ENCODE results near the gene LRP1-AS.

The LRP1-AS gene

DNA sequence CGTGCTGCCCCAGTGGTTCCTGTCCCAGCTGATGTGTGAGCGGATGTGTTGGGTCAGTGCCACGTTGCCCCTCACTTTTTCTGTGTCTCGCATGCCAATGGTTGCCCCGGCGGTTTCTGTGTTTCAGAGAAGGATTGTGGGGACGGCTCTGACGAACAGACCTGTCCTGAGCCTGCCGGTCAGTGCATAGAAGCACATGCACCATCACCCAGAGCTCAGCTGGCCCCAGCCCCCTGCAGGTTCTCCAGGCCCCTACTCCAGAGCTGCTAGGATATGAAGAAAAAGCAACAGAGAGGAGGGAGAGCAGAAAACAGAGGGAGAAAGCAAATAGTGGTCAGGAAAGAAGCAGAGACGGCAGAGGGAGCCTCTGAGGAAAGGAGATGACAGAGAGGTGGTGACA lies 20.6 kb upstream of the LRP1-AS start:
- TF ChIP-seq POLR2AphosphoS5 (IDR thresholded peaks at IDR 0.05; ENCODE audit: low read depth, low read length) (no peak), TAF1 (IDR thresholded peaks at IDR 0.05; ENCODE audit: borderline replicate concordance, insufficient read depth, low read length) (no peak), SIN3A (IDR thresholded peaks at IDR 0.05; ENCODE audit: borderline replicate concordance, insufficient read depth, low read length) (no peak), FOXP2 (optimal IDR thresholded peaks at IDR 0.05; ENCODE audit: borderline replicate concordance, extremely low read depth, extremely low read length, insufficient read depth) (no peak)
- TF ChIP-seq, protein P1, sequence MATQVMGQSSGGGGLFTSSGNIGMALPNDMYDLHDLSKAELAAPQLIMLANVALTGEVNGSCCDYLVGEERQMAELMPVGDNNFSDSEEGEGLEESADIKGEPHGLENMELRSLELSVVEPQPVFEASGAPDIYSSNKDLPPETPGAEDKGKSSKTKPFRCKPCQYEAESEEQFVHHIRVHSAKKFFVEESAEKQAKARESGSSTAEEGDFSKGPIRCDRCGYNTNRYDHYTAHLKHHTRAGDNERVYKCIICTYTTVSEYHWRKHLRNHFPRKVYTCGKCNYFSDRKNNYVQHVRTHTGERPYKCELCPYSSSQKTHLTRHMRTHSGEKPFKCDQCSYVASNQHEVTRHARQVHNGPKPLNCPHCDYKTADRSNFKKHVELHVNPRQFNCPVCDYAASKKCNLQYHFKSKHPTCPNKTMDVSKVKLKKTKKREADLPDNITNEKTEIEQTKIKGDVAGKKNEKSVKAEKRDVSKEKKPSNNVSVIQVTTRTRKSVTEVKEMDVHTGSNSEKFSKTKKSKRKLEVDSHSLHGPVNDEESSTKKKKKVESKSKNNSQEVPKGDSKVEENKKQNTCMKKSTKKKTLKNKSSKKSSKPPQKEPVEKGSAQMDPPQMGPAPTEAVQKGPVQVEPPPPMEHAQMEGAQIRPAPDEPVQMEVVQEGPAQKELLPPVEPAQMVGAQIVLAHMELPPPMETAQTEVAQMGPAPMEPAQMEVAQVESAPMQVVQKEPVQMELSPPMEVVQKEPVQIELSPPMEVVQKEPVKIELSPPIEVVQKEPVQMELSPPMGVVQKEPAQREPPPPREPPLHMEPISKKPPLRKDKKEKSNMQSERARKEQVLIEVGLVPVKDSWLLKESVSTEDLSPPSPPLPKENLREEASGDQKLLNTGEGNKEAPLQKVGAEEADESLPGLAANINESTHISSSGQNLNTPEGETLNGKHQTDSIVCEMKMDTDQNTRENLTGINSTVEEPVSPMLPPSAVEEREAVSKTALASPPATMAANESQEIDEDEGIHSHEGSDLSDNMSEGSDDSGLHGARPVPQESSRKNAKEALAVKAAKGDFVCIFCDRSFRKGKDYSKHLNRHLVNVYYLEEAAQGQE (IDR thresholded peaks at IDR 0.05; ENCODE audit: insufficient read depth in 1 of 2, low read depth in 2 of 2, low read length in 2 of 2) = no peak

GRCh38 chr12:57166971-57167371 lies 19.6 kb upstream of the LRP1-AS start:
- TF ChIP-seq, protein P1 (IDR thresholded peaks at IDR 0.05; ENCODE audit: insufficient read depth in 1 of 2, low read depth in 2 of 2, low read length in 2 of 2) = no peak
- TF ChIP-seq SIN3A (IDR thresholded peaks at IDR 0.05; ENCODE audit: borderline replicate concordance, insufficient read depth, low read length) = no peak
- no peak for TF ChIP-seq POLR2AphosphoS5 (IDR thresholded peaks at IDR 0.05; ENCODE audit: low read depth, low read length)
- TF ChIP-seq FOXP2 (optimal IDR thresholded peaks at IDR 0.05; ENCODE audit: borderline replicate concordance, extremely low read depth, extremely low read length, insufficient read depth) = no peak
- TF ChIP-seq TAF1 (IDR thresholded peaks at IDR 0.05; ENCODE audit: borderline replicate concordance, insufficient read depth, low read length) = no peak

DNA sequence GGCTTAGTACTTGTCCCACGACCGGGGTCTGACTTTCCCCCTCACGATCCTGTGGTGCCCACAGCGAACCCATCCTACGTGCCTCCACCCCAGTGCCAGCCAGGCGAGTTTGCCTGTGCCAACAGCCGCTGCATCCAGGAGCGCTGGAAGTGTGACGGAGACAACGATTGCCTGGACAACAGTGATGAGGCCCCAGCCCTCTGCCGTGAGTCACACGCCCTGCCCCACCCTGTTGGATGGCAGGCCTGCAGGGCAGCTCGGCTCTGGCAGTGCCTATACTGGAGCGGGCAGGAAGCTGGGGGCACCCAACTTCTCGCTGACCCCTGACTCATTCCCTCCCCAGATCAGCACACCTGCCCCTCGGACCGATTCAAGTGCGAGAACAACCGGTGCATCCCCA lies 18.3 kb upstream of the LRP1-AS start:
- TF ChIP-seq TAF1 (IDR thresholded peaks at IDR 0.05; ENCODE audit: borderline replicate concordance, insufficient read depth, low read length) (no peak), FOXP2 (optimal IDR thresholded peaks at IDR 0.05; ENCODE audit: borderline replicate concordance, extremely low read depth, extremely low read length, insufficient read depth) (no peak), POLR2AphosphoS5 (IDR thresholded peaks at IDR 0.05; ENCODE audit: low read depth, low read length) (no peak), SIN3A (IDR thresholded peaks at IDR 0.05; ENCODE audit: borderline replicate concordance, insufficient read depth, low read length) (no peak)
- TF ChIP-seq, protein P1 (IDR thresholded peaks at IDR 0.05; ENCODE audit: insufficient read depth in 1 of 2, low read depth in 2 of 2, low read length in 2 of 2) = no peak

GRCh38 chr12:57164966-57165625 lies 17.7 kb upstream of the LRP1-AS start:
- no peak for TF ChIP-seq TAF1 (IDR thresholded peaks at IDR 0.05; ENCODE audit: borderline replicate concordance, insufficient read depth, low read length)
- no peak for TF ChIP-seq SIN3A (IDR thresholded peaks at IDR 0.05; ENCODE audit: borderline replicate concordance, insufficient read depth, low read length)
- TF ChIP-seq POLR2AphosphoS5 (IDR thresholded peaks at IDR 0.05; ENCODE audit: low read depth, low read length) = no peak
- TF ChIP-seq FOXP2 (optimal IDR thresholded peaks at IDR 0.05; ENCODE audit: borderline replicate concordance, extremely low read depth, extremely low read length, insufficient read depth) = no peak
- TF ChIP-seq, protein P1 (IDR thresholded peaks at IDR 0.05; ENCODE audit: insufficient read depth in 1 of 2, low read depth in 2 of 2, low read length in 2 of 2) = no peak

All from PFSK-1 (cell line).